C4-2B (cell line): ENCODE measurements around the gene L1CAM.

ENCODE experiments used
- CTCF ChIP-seq: fragments of 450-650 bp; conservative IDR thresholded peaks from 2 replicates; pipeline ENCODE4 v1.5.1; 2017; ENCODE audit warnings: mild to moderate bottlenecking
- ZFX ChIP-seq: fragments of 450-650 bp; IDR thresholded peaks from 2 replicates; pipeline ENCODE4 v1.6.1; 2017

GRCh38 chrX:153909024-153909979 is 23.3 kb upstream of the L1CAM start:
- TF ChIP-seq CTCF (no peak), ZFX (no peak)
